Measurements from ENCODE around the gene SLC22A9. TPM values are rescaled to one million over a fixed set of nuclear protein-coding genes. Genes with fewer than 3 reads are reported as not detected.
"Not testable (repeated sequence)": the region's sequence is repeated elsewhere in the genome, so short reads cannot be mapped to it uniquely, and the experiment has no call there.

Gene SLC22A9
- total RNA-seq, 2 experiments from 2014 or later: not detected

DNA sequence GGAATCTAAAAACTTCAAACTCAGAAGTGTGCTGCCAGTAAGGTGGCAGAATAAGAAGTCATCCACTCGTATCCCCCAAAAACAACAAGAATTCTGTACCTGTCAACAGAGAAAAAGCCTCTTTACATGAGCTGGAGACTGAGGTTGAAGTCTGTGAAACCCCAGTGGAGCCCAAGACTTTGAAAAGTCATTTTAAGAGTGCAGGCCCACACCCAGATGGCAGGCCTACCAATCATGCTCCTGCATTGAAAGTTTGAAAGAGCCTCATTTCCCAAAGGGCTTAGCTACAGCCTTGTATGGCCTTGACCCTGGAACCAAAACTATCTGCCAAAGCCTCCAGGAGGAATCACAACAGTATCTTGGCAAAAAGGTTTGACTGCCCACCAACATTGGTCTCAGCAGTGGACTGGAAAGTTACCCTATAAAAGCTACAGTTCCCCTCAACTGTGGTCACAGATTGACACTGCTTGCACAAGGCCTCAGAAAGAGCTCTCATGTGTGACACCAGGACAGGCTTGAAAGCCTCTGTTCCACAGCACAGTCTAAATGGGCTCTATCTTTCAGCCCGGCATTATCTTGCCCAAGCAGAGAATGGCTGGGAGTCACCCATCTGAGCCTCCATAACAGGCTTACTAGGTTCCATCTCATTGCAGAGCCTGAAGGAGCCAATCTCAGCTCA is 47.7 kb downstream of the SLC22A9 start:
- Mint-ChIP-seq H3K9me3 (peaks cover 11% of the 10 kb centered on the region), H3K27ac (no peak overlapping the region), H3K4me1 (peaks cover 9% of the 10 kb centered on the region), H3K36me3 (peaks cover 8% of the 10 kb centered on the region), H3K27me3 (no peaks in the 10 kb centered on the region), H3K4me3 (no peak overlapping the region)
- DNase-seq: no peak

DNA sequence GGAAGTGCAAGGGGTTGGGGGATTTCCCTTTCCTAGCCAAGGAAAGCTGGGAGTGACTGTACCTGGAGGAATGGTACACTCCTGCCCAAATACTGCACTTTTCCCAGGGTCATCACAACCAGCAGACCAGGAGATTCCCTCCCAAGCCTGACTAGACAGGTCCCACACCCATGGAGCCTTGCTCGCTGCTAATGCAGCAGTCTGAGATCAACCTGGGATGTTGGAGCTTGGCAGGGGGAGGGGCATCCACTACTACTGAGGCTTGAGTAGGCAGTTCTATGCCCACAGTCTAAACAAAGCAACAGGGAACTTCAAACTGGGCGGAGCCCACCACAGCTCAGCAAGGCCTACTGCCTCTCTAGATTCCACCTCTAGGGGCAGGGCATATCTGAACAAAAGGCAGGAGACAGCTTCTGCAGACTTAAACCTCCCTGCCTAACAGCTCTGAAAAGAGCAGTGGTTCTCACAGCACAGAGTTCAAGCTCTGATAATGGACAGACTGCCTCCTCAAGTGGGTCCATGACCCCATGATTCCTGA is 58.5 kb downstream of the SLC22A9 start:
- H3K27me3 Mint-ChIP-seq: peaks cover 19% of the 10 kb centered on the region
- H3K4me3 Mint-ChIP-seq: no peak overlapping the region
- no peak for DNase-seq
- H3K27ac Mint-ChIP-seq: no peak overlapping the region
- no peaks in the 10 kb centered on the region for H3K4me1 Mint-ChIP-seq
- peaks cover 5% of the 10 kb centered on the region for H3K9me3 Mint-ChIP-seq
- H3K36me3 Mint-ChIP-seq: peaks cover 3% of the 10 kb centered on the region

DNA sequence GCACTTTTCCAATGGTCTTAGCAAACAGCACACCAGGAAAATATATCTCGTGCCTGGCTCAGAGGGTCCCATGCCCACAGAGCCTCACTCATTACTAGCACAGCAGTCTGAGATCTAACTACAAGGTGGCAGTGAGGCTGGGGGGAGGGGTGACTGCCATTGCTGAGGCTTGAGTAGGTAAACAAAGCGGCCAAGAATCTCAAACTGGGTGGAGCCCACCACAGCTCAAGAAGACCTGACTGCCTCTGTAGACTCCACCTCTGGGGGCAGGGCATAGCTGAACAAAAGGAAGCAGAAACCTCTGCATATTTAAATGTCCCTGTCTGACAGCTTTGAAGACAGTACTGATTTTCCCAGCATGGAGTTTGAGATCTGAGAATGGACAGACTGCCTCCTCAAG is 61.1 kb downstream of the SLC22A9 start:
- H3K27me3 Mint-ChIP-seq: peaks cover 36% of the 10 kb centered on the region
- DNase-seq, H3K36me3 Mint-ChIP-seq, H3K4me3 Mint-ChIP-seq, H3K27ac Mint-ChIP-seq, H3K9me3 Mint-ChIP-seq, H3K4me1 Mint-ChIP-seq: not testable (repeated sequence)

DNA sequence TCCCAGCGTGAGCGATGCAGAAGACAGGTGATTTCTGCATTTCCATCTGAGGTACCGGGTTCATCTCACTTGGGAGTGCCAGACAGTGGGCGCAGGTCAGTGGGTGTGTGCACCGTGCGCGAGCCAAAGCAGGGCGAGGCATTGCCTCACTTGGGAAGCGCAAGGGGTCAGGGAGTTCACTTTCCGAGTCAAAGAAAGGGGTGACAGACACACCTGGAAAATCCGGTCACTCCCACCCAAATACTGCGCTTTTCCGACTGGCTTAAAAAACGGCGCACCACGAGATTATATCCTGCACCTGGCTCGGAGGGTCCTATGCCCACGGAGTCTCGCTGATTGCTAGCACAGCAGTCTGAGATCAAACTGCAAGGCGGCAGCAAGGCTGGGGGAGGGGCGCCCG is 65.8 kb downstream of the SLC22A9 start:
- H3K4me1 Mint-ChIP-seq, DNase-seq, H3K36me3 Mint-ChIP-seq, H3K9me3 Mint-ChIP-seq, H3K4me3 Mint-ChIP-seq, H3K27ac Mint-ChIP-seq: not testable (repeated sequence)
- peaks cover 24% of the 10 kb centered on the region for H3K27me3 Mint-ChIP-seq

DNA sequence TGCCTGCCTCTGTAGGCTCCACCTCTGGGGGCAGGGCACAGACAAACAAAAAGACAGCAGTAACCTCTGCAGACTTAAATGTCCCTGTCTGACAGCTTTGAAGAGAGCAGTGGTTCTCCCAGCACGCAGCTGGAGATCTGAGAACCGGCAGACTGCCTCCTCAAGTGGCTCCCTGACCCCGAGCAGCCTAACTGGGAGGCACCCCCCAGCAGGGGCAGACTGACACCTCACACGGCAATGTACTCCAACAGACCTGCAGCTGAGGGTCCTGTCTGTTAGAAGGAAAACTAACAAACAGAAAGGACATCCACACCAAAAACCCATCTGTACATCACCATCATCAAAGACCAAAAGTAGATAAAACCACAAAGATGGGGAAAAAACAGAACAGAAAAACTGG is 66.2 kb downstream of the SLC22A9 start:
- not testable (repeated sequence) for H3K27ac Mint-ChIP-seq, H3K4me3 Mint-ChIP-seq, H3K36me3 Mint-ChIP-seq, H3K4me1 Mint-ChIP-seq, DNase-seq, H3K9me3 Mint-ChIP-seq
- H3K27me3 Mint-ChIP-seq: peaks cover 21% of the 10 kb centered on the region

DNA sequence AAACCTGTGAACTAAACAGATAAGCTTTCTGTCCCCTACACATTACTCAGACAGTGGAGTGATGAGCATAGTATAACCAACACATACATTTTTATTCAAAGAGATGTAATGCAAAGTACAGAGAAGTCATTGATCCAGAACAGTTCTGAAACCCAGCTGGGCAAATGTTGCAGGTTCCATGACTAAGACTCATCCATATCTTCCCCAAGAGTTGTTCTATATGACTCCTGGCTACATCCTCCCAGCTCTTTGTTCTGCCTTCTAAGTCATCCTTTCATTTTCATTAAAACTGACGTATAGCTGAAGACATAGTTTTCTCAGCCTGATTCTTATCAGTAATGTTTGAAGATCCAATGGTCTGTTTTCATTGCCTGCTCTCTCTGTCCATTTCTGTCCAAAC is 74.1 kb downstream of the SLC22A9 start:
- DNase-seq: no peak
- H3K4me1 Mint-ChIP-seq: peaks cover 7% of the 10 kb centered on the region
- H3K36me3 Mint-ChIP-seq: no peaks in the 10 kb centered on the region
- no peaks in the 10 kb centered on the region for H3K27me3 Mint-ChIP-seq
- H3K27ac Mint-ChIP-seq: no peak overlapping the region
- H3K9me3 Mint-ChIP-seq: peaks cover 4% of the 10 kb centered on the region
- H3K4me3 Mint-ChIP-seq: no peak overlapping the region

DNA sequence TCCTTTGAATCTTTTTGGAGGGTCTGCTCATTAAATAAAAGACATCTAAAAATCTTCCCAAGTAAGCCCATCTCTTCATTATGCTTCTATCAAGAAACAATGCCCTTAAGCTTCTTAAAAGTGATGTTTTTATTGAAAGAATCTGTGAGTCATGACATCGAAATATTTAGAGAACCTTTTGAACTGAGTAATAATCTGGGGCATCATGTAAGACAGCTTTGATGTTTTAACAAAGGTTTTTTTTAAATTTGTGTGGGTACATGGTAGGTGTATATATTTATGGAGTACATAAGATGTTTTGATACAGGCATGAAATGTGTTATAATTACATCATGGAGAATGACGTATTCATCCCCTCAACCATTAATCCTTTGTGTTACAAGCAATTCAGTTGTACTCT is 74.6 kb downstream of the SLC22A9 start:
- no peak overlapping the region for H3K4me3 Mint-ChIP-seq
- no peaks in the 10 kb centered on the region for H3K36me3 Mint-ChIP-seq
- peaks cover 7% of the 10 kb centered on the region for H3K4me1 Mint-ChIP-seq
- H3K27me3 Mint-ChIP-seq: no peaks in the 10 kb centered on the region
- DNase-seq: no peak
- H3K27ac Mint-ChIP-seq: no peak overlapping the region
- peaks cover 4% of the 10 kb centered on the region for H3K9me3 Mint-ChIP-seq

DNA sequence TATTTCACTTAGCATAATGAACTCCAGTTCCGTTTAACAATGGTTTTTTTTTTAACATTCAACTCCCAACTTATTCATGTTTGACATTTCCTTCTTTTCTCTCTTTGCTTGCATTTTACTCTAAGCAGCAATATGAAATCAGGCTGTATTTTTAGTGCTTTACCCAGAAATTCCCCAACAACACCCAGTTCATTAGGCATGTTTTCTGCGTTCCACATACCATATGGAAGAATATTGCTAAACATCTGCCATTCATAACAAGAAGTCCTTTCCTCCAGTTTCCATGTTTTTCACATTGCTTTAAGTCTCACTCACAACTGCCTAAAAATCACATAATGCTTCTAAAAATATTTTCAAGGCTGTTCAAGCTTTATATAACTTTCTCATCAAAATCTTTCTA is 75.5 kb downstream of the SLC22A9 start:
- H3K27me3 Mint-ChIP-seq: peaks cover 3% of the 10 kb centered on the region
- H3K36me3 Mint-ChIP-seq: no peaks in the 10 kb centered on the region
- H3K4me3 Mint-ChIP-seq: no peak overlapping the region
- no peak overlapping the region for H3K27ac Mint-ChIP-seq
- DNase-seq: no peak
- H3K9me3 Mint-ChIP-seq: peaks cover 4% of the 10 kb centered on the region
- H3K4me1 Mint-ChIP-seq: peaks cover 7% of the 10 kb centered on the region

DNA sequence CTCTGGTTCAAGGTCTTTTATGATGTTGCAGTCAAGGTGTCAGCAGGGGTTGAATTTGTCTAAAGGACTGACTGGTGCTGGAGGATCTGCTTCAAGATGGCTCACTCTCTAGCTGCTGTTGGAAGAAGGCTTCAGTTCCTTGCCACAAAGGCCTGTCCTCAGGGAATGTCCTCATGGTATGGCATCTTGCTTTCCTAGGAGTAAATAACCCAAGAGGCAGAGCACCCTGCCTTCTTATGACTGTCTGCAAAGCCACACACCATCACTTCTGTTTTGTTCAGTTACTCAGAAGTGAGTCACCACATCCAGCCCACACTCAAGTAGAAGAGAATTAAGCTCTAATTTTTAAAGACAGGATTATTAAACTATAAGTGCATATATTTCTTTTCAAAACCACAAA is 76.1 kb downstream of the SLC22A9 start:
- H3K27me3 Mint-ChIP-seq: peaks cover 3% of the 10 kb centered on the region
- peaks cover 7% of the 10 kb centered on the region for H3K4me1 Mint-ChIP-seq
- H3K9me3 Mint-ChIP-seq: peaks cover 4% of the 10 kb centered on the region
- no peak overlapping the region for H3K27ac Mint-ChIP-seq
- H3K36me3 Mint-ChIP-seq: no peaks in the 10 kb centered on the region
- peak; percentile 1 for DNase-seq
- no peak overlapping the region for H3K4me3 Mint-ChIP-seq

DNA sequence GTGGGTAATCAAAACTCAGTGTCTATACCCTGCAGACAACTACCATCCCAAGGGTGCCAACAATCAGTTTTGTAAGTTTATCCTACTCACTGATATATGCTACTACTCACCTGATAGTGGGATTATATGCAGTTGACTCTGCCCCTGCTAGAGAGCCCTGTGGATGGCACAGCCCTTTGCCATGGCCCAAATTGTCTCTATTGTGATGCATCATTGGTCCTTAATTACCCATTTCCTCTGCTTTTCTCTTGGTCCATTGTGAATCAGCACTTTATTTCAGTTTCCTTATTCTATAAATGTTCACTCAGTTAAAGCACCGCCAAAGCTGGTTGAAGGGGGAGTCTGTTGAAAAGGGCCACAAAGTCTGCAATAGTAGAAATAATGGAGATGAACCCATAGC is 79.1 kb downstream of the SLC22A9 start:
- Mint-ChIP-seq H3K27me3 (peaks cover 3% of the 10 kb centered on the region), H3K36me3 (no peaks in the 10 kb centered on the region), H3K4me3 (no peak overlapping the region), H3K27ac (no peak overlapping the region), H3K9me3 (no peaks in the 10 kb centered on the region), H3K4me1 (peaks cover 7% of the 10 kb centered on the region)
- DNase-seq: no peak

DNA sequence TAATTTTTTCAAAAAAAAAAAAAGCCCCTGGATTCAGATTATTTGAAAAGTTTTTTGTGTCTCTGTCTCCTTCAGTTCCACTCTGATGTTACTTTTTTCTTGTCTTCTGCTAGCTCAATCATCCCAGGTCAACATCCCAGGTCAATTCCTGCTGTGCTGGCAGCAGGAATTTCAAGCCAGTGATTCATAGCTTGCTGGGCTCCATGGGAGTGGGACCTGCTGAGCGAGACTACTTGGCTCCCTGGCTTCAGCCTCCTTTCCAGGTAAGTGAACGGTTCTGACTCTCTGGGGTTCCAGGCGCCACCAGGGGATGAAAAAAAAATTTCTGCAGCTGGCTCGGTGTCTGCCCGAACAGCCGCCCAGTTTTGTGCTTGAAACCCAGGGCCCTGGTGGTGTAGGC is 90.0 kb downstream of the SLC22A9 start:
- DNase-seq: no peak
- H3K36me3 Mint-ChIP-seq: no peaks in the 10 kb centered on the region
- peaks cover 3% of the 10 kb centered on the region for H3K27me3 Mint-ChIP-seq
- H3K9me3 Mint-ChIP-seq: no peaks in the 10 kb centered on the region
- no peak overlapping the region for H3K4me3 Mint-ChIP-seq
- no peak overlapping the region for H3K27ac Mint-ChIP-seq
- H3K4me1 Mint-ChIP-seq: no peaks in the 10 kb centered on the region

Other genes with a start within 250 kb of the SLC22A9 start
- gene SLC22A24, start 225.6 kb upstream of the SLC22A9 start, total RNA-seq: not detected
- gene SLC22A25, start 126.2 kb upstream of the SLC22A9 start, total RNA-seq: not detected
- under 1 TPM in 1 of 2 experiments, not detected in 1; 0.18 TPM for gene PLAAT5, start 121.4 kb downstream of the SLC22A9 start, total RNA-seq
- gene LGALS12, start 136.3 kb downstream of the SLC22A9 start, total RNA-seq: not detected
- 10 to 100 TPM; 34.2 to 40.5 TPM for gene PLAAT4, start 167.0 kb downstream of the SLC22A9 start, total RNA-seq
- 1 to 10 TPM in 1 of 2 experiments, under 1 TPM in 1; 0.52 to 1.0 TPM for gene PLAAT2, start 193.6 kb downstream of the SLC22A9 start, total RNA-seq
- gene PLAAT3, start 244.6 kb downstream of the SLC22A9 start, total RNA-seq: 1 to 10 TPM; 6.0 to 6.5 TPM